ENCODE measurements around the gene UNC80. TPM values are rescaled to one million over a fixed set of nuclear protein-coding genes. Genes with fewer than 3 reads are reported as not detected.

Gene UNC80
- total and polyA plus RNA-seq, 2 of the 4 experiments (the other 2 are of a cell fraction) = not detected

- intact Hi-C loops (cut with micrococcal nuclease) = no loop called here
- Histone ChIP-seq H3K14ac (replicated peaks; ENCODE audit: low read depth, low read length) (no peak overlapping the region), H3K36me3 (ENCODE audit: control insufficient read depth, insufficient read depth, low read length) (no peaks in the 10 kb centered on the region), H3K18ac (ENCODE audit: low read depth, low read length) (no peak overlapping the region), H3K9ac (ENCODE audit: low read depth, low read length) (no peak overlapping the region), H2BK5ac (ENCODE audit: low read depth, low read length, poor library complexity, severe bottlenecking) (no peak overlapping the region), H3K27me3 (ENCODE audit: control insufficient read depth, insufficient read depth, low read length) (no peaks in the 10 kb centered on the region), H4K20me1 (ENCODE audit: insufficient read depth, low read length) (no peaks in the 10 kb centered on the region), H2AK9ac (replicated peaks; ENCODE audit: low read depth, low read length, poor library complexity) (no peak overlapping the region), H2BK120ac (ENCODE audit: low read depth, low read length) (no peak overlapping the region), H2BK15ac (ENCODE audit: low read depth, low read length) (no peak overlapping the region), H4K5ac (ENCODE audit: low read depth, low read length) (no peak overlapping the region), H4K8ac (ENCODE audit: low read depth in 2 of 2, low read length in 2 of 2) (no peak overlapping the region), H3K9me1 (ENCODE audit: insufficient read depth, low read length) (no peaks in the 10 kb centered on the region), H3K9me3 (ENCODE audit: control insufficient read depth, insufficient read depth, low read length) (peaks cover 3% of the 10 kb centered on the region; the same call in 1 of the 2 replicates), H4K91ac (ENCODE audit: insufficient read depth, low read depth, low read length) (no peak overlapping the region), H3K56ac (ENCODE audit: extremely low read depth, insufficient read depth, low read length) (no peak overlapping the region), H2AK5ac (ENCODE audit: low read depth, low read length) (no peak overlapping the region), H2AFZ (replicated peaks; ENCODE audit: low read length, poor library complexity) (no peak overlapping the region), H3K4me1 (ENCODE audit: control insufficient read depth, insufficient read depth, low read length) (no peaks in the 10 kb centered on the region), H3K23ac (ENCODE audit: low read depth, low read length) (no peak overlapping the region), H3K4ac (ENCODE audit: low read depth, low read length) (no peak overlapping the region), H3K27ac (ENCODE audit: insufficient read depth, low read length) (no peak overlapping the region), H3K4me2 (ENCODE audit: low read depth, low read length) (no peak overlapping the region), H3K79me1 (ENCODE audit: low read depth in 1 of 2, low read length in 2 of 2) (no peaks in the 10 kb centered on the region), H2BK20ac (ENCODE audit: low read depth, low read length) (no peak overlapping the region), H3K4me3 (ENCODE audit: insufficient read depth, low read depth, low read length) (no peak overlapping the region)
- CTCF ChIA-PET = no interaction called here
- in situ Hi-C loops (cut with MboI; ENCODE audit: low sequenced_read_pairs) = no loop called here
- no peak for DNase-seq
- POLR2A ChIA-PET (ENCODE audit: unreplicated experiment) = no interaction called here
- BruUV-seq (replicated peaks) = no TSS peak
- ATAC-seq (ENCODE audit: low read depth) = no peak
- WGBS, 2 experiments (ENCODE audit: extremely low coverage in 2 of 2, insufficient read length in 1 of 2) = 50% methylated on average over 1 of the region's 5 CpGs; no CpG with 5 or more reads in 1 of the 2 experiments
- dilution Hi-C loops (cut with HindIII; ENCODE audit: low sequenced_read_pairs, unreplicated experiment) = no loop called here
- no peak for TF ChIP-seq FOS (IDR thresholded peaks at IDR 0.05; ENCODE audit: low read depth, low read length)
- no peak for TF ChIP-seq MAFK (IDR thresholded peaks at IDR 0.05; ENCODE audit: low read depth, low read length)
- no peak for TF ChIP-seq CTCF (conservative IDR thresholded peaks at IDR 0.05; ENCODE audit: low read depth, low read length)
- no peak for TF ChIP-seq POLR2A (IDR thresholded peaks at IDR 0.05; ENCODE audit: low read depth, low read length)
- no peak for TF ChIP-seq RFX5 (IDR thresholded peaks at IDR 0.05; ENCODE audit: low read depth, low read length)
- TF ChIP-seq USF2 (IDR thresholded peaks at IDR 0.05; ENCODE audit: low read depth, low read length) = no peak
- no peak for TF ChIP-seq RCOR1 (IDR thresholded peaks at IDR 0.05; ENCODE audit: insufficient replicate concordance, low read length)
- no peak for TF ChIP-seq SMC3 (IDR thresholded peaks at IDR 0.05; ENCODE audit: low read depth, low read length)
- TF ChIP-seq CHD1 (IDR thresholded peaks at IDR 0.05; ENCODE audit: low read depth, low read length) = no peak
- TF ChIP-seq RAD21 (IDR thresholded peaks at IDR 0.05; ENCODE audit: low read length) = no peak
- no peak for TF ChIP-seq MAZ (IDR thresholded peaks at IDR 0.05; ENCODE audit: borderline replicate concordance, low read depth, low read length)
- no peak for TF ChIP-seq CEBPB (IDR thresholded peaks at IDR 0.05; ENCODE audit: low read depth, low read length)
- no peak for TF ChIP-seq ELK1 (IDR thresholded peaks at IDR 0.05; ENCODE audit: borderline replicate concordance, low read depth, low read length)
- no peak for TF ChIP-seq NFE2L2 (IDR thresholded peaks at IDR 0.05; ENCODE audit: low read depth, low read length)
- no peak for TF ChIP-seq MXI1 (IDR thresholded peaks at IDR 0.05; ENCODE audit: borderline replicate concordance, low read depth, low read length)
Measured at GRCh38 chr2:209834767-209835166, 63.1 kb downstream of the UNC80 start.

Data from IMR-90 (cell line).